GM20000 (cell line): ENCODE results near the gene NAA15.
"Not testable (repeated sequence)": the region's sequence is repeated elsewhere in the genome, so short reads cannot be mapped to it uniquely, and the experiment has no call there.

ENCODE experiments used
- DNase-seq: peaks from one replicate; pipeline ENCODE4 v3.0.0; 2012; ENCODE audit warnings: low spot score
- CTCF ChIP-seq: IDR thresholded peaks from 2 replicates; pipeline ENCODE4 v1.5.1; 2012; ENCODE audit warnings: mild to moderate bottlenecking, control low read depth; ENCODE audit errors: extremely low read depth, missing control alignments

Gene NAA15

GRCh38 chr4:139461022-139461628, 159.8 kb downstream of the NAA15 start:
- no peak for DNase-seq

DNA sequence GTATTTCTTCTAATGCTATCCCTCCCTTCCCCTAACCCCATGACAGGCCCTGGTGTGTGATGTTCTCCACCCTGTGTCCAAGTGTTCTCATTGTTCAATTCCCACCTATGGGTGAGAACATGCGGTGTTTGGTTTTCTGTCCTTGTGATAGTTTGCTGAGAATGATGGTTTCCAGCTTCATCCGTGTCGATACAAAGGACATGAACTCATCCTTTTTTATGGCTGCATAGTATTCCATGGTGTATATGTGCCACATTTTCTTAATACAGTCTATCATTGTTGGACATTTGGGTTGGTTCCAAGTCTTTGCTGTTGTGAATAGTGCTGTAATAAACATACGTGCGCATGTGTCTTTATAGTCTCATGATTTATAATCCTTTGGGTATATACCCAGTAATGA, 163.2 kb downstream of the NAA15 start:
- not testable (repeated sequence) for DNase-seq

More at GRCh38 chr4:139461022-139461628, 159.8 kb downstream of the NAA15 start:
- TF ChIP-seq CTCF, result no peak

GRCh38 chr4:139465922-139466321, 164.6 kb downstream of the NAA15 start:
- TF ChIP-seq CTCF, result no peak
- DNase-seq, result no peak

DNA sequence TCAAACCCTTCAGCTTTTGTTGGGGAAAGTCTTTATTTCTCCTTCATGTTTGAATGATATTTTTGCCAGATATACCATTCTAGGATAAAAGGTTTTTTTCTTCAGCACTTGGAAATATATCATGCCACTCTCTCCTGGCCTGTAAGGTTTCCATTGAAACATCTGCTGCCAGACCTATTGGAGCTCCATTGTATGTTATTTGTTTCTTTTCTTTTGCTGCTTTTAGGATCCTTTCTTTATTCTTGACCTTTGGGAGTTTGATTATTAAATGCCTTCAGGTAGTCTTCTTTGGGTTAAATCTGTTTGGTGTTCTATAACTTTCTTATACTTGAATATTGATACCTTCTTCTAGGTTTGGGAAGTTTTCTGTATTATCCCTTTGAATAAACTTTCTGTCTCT, 167.5 kb downstream of the NAA15 start:
- DNase-seq, result not testable (repeated sequence)

GRCh38 chr4:139469216-139469615, 167.9 kb downstream of the NAA15 start:
- no peak for DNase-seq
- TF ChIP-seq CTCF, result no peak
